DMS114 treated with DMSO at 0.1 percent for 48 hours (cell line): ENCODE measurements around the gene SLCO1C1.
"Not testable (repeated sequence)": the region's sequence is repeated elsewhere in the genome, so short reads cannot be mapped to it uniquely, and the experiment has no call there.

Experiments used
- DNase-seq: peaks from one replicate; lab custom pipeline; 2025; ENCODE audit not compliant: unreplicated experiment; lab: John Stamatoyannopoulos, UW

The SLCO1C1 gene, protein sequence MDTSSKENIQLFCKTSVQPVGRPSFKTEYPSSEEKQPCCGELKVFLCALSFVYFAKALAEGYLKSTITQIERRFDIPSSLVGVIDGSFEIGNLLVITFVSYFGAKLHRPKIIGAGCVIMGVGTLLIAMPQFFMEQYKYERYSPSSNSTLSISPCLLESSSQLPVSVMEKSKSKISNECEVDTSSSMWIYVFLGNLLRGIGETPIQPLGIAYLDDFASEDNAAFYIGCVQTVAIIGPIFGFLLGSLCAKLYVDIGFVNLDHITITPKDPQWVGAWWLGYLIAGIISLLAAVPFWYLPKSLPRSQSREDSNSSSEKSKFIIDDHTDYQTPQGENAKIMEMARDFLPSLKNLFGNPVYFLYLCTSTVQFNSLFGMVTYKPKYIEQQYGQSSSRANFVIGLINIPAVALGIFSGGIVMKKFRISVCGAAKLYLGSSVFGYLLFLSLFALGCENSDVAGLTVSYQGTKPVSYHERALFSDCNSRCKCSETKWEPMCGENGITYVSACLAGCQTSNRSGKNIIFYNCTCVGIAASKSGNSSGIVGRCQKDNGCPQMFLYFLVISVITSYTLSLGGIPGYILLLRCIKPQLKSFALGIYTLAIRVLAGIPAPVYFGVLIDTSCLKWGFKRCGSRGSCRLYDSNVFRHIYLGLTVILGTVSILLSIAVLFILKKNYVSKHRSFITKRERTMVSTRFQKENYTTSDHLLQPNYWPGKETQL

DNA sequence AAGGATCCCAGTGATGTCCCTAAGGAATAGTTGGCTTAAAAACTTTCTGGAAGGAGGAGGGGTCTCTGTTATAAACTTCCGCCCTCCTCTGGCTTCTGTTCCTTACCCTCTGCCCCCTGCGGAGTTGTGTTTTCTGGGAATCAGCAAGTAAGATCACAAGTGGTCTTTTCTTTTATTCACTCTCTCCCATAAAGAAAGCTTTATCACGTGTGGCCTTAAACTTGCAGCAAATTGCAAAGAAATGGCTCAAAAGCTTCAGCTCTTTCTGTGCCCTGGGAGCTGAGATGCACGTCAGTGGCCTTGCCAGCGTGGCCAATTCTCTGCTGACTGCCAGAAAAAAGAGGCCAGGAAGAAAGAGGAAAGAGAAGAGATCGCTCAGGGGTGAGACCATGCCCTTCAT is at the start of gene SLCO1C1:
Gene SLCO1C1, plus strand, starts transcription at position 101 of the 400 bp plus-strand sequence. CDS start 4,245 bp downstream, outside the sequence.
- DNase-seq: no peak

DNA sequence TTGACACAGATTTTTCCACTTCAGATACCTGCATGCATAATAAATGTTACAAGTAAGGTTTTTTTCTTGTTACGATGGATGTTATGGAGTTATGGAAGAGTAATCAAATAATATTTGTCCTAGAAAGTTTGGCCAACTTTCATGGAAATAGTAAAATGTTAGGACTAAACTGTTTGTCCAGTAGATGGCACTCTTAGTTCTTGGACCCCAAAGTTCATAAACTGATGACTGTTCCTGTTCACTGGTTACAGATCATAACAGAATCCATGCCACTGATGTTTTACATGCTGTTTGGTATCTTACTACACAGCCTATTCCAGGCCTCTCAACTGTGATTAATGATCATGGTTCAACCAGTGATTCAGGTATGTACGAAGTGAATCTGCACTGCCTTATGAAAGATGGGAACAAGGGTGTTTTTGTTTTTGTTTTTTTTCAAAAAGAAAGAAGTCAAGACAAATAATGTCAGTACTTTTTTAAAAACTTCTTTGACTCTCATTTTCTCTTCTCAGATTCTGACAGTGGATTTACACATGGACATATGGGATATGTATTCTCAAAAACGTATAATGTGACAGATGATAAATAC is 48.8 kb upstream of the SLCO1C1 start:
- DNase-seq: peak; percentile 25

- DNase-seq: no peak
Observed at GRCh38 chr12:20653871-20654270, 41.3 kb upstream of the SLCO1C1 start.

DNA sequence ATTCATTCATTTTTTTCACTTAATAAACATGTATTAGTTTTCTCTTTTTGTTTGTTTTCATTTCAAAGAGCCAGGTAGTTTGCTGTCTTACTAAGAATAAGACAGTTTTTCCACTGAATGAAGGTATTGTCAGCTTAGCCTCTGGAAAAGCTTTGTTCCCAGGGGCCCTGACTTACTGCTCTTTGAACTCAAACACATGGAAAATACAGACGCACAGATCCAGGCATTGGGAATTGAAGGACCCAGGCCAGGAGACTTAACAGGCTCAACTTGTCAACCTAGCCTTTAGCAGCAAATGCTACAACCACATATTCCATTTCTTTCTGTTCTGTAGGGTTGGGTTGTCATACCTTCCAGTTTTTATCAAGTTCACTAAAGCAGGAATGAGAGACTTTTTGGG is 38.5 kb upstream of the SLCO1C1 start:
- DNase-seq: no peak

DNA sequence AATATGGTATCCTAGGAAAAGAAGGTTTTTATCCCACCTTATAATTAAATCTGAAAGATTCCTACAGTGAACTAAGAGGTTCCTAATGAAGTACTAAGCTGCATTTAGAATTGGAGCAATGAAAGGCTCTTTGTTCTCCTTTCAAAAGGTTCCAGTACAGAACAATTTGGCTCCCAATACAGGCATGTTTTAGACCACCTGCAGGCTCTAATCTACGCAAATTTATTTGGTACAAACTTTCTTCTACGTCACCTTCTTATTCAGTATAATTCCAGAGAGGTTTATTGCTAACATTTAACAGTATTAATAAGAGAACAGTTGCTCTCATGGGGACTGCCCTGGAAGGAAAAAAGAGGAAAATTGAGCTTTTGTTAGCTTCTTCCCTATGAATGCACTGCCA is 37.6 kb upstream of the SLCO1C1 start:
- no peak for DNase-seq

DNA sequence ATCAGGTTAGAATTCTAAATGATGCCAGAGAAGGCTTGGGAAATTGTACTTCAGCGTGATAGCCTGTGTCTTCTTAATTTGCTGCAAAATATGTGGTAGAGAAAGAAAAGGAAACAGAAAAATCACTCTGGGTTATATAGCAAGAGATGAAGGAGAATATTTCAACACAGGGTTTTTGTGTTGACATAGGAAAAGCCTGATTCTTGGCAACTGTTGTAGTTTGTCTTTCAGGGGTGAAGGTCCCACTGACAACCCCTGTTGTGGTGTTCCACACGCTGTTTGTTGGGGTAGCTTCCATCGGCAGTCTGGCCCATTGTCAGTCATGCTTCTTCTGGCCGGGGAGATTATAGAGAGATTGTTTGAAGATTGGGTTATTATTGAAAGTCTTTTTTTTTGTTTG is 13.8 kb upstream of the SLCO1C1 start:
- DNase-seq: no peak

DNA sequence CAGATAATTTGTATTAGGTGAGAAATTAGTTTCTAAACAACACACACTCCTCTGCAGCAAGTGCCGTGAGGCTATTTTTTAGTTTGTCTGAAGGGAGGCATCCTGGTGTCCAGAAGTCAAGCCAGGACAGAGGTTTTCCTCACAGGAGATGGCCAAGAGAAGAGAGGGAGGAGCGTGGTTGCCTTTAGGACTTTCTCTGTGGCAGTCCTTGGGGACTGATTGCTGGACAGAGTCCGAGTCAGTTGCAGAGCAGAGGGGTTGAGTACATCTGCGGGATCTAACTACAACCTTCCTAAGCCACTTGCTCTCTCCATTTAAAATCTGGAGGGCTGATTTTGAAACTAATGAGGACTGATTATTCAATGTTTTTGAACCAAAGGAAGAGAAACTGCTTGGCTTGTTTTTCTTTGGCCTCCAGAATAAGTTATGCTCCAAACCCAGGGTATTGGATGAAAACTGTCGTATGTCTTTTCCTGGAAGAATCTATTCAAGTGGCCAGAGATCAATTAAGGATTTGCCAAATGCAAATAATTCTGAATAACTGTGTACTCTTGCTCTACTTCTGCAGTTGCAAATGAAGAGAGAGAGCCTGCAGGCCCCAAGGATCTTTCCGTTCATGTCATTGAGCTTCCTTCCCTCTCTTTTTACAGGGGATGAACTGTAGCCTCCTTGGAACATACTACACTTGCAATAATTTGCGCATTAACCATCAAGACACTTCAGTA is 1.2 kb downstream of the SLCO1C1 start:
- DNase-seq: no peak

DNA sequence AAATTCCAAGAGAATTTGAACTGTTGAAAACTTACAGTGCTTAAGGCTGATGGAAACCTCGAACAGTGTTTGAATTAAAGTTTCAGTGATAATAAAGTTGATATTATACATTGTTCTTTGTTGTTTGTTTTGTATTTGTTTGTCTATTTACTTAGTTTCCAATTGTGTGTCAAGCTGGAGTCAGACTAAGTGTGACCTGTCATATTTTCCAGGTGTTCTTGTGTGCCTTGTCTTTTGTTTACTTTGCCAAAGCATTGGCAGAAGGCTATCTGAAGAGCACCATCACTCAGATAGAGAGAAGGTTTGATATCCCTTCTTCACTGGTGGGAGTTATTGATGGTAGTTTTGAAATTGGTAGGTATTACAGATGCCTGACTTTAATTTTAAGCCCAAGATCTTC is 6.0 kb downstream of the SLCO1C1 start:
- no peak for DNase-seq

DNA sequence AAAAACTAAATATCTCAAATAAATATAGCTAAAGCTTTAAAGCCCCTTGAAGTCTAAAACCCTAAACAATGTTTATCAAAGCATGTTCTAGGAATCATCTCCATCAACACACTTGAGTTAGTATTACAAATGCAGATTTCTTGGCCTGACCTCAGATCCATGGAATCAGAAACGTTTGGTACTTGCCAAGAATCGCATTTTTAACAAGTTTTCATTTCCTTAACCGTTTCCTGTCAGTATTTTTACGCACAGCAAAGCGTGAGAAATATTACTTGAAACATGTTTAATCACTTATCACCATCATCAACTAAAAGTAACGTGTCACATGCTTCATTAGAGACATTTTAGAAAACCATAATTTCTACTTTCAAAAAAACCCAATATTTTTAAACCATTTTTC is 9.7 kb downstream of the SLCO1C1 start:
- no peak for DNase-seq

DNA sequence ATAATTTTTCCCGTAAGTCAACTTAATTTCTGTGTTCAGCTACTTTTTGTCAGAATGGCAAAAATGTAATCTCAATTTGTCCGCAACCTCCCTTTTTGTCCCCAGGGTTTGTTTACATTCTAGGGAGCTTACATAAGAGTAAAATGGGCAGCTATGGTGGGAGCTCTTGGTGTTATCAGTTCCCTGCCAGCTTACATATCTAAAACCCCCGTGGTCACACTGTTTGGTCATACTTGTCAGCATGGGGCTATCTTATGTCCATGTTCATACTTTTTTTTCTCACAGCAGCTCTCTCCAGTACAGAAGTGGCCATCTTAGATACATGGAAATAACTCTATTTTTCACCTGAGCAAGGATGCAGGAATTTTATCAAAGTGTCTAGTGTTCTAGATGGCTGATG is 16.7 kb downstream of the SLCO1C1 start:
- DNase-seq: no peak

GRCh38 chr12:20716037-20716436 is 20.9 kb downstream of the SLCO1C1 start:
- no peak for DNase-seq

- no peak for DNase-seq
Observed at GRCh38 chr12:20716985-20717384, 21.9 kb downstream of the SLCO1C1 start.

GRCh38 chr12:20718294-20718693 is 23.2 kb downstream of the SLCO1C1 start:
- DNase-seq: no peak

GRCh38 chr12:20722142-20722541 is 27.0 kb downstream of the SLCO1C1 start:
- no peak for DNase-seq

- no peak for DNase-seq
Observed at GRCh38 chr12:20731274-20731673, 36.1 kb downstream of the SLCO1C1 start.

GRCh38 chr12:20740972-20741371 is 45.8 kb downstream of the SLCO1C1 start:
- no peak for DNase-seq

DNA sequence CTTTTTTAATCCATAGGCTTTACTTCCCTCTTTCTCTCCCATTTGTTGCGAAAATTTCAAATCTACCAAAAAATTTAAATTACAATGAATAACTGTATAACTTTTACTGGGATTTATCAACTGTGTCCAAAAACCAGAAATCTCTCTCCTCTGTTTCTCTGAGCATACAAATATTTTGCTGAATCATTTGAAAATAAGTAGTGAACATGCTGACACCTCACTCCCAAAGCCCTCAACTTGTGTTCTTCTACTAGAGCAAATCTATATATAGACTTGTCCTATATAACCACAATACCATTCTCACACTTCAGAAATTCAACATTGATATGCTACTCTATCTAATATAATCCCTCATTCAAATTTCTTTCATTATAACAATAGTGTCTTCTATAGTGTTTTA is 53.1 kb downstream of the SLCO1C1 start:
- no peak for DNase-seq

GRCh38 chr12:20751046-20751445 is 55.9 kb downstream of the SLCO1C1 start:
- no peak for DNase-seq

GRCh38 chr12:20777420-20777819 is 82.3 kb downstream of the SLCO1C1 start:
- DNase-seq: no peak

GRCh38 chr12:20778969-20779368 is 83.8 kb downstream of the SLCO1C1 start:
- no peak for DNase-seq

- DNase-seq: not testable (repeated sequence)
Observed at GRCh38 chr12:20779971-20780370, 84.8 kb downstream of the SLCO1C1 start.
